ENCODE results near the gene AFF3. TPM values are rescaled to one million over a fixed set of nuclear protein-coding genes. Genes with fewer than 3 reads are reported as not detected.

The AFF3 gene
- total RNA-seq, 4 donors from 2014 or later = 2.1 to 7.3 (median 3.5) TPM

GRCh38 chr2:99609851-99610381 is 532.5 kb downstream of the AFF3 start:
- 72 to 74% methylated on average over 11 of the region's 11 CpGs for WGBS, 2 donors
- no peak overlapping the region for H3K4me3 ChIP-seq (ENCODE audit: low read depth, poor library complexity, severe bottlenecking)
- intact Hi-C loops (cut with DNase I; ENCODE audit: low total_unique reads) = no loop called here
- DNase-seq (ENCODE audit: low spot score in 2 of 2) = no peak
- TF ChIP-seq POLR2A (IDR thresholded peaks at IDR 0.05) = no peak
- TF ChIP-seq CTCF (IDR thresholded peaks at IDR 0.05) = no peak

DNA sequence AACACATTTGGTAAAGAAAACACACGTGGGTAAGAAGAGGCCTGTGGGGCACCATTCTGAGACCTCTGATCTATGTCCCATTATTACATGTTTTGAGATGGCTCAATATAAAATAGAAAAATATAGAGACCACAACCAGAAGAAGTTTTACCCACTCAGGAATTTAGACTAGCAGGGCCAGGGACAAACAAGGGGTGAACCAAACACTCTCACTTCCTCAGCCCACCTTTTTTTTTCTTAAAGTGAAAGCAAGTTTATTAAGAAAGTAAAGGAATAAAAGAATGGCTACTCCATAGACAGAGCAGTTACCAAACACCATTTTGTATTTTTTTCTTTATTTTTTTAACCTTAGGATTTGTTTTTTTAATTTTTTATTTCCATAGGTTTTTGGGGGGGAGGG is 533.5 kb downstream of the AFF3 start:
- WGBS, 2 donors = 0 to 30% methylated on average over 1 of the region's 1 CpG
- no peak for DNase-seq (ENCODE audit: low spot score in 2 of 2)
- TF ChIP-seq POLR2A (IDR thresholded peaks at IDR 0.05) (no peak), CTCF (IDR thresholded peaks at IDR 0.05) (no peak)
- intact Hi-C loops (cut with DNase I; ENCODE audit: low total_unique reads) = no loop called here
- H3K4me3 ChIP-seq (ENCODE audit: low read depth, poor library complexity, severe bottlenecking) = no peak overlapping the region

DNA sequence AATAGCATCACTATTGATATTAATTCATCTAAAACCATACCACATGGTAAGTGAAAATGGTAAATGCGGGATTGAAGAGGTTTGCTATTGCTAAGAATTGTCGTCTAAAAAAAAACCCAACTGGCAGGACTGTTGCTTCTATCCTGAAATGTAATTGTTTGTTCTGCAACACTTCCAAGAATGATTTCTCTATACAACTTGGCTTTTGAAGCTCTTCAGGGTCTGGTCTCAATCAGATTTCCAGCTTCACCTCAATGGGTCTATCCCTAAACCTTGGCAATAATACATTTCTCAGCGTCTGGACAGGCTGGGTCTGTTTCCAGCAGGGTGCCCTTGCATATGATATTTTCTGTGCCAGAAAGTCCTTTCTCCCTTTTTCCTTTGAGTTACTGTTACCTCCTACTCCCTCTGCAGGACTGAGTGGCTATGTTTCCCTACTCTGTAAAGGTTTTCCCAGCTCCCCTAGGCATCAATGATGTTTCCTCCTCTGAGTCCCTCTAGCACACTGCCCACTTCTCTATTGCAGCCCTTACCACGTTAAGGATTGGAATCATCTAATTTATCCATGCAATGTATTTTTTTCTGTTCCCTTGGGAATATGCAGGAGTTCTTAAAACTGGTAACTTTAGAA is 534.4 kb downstream of the AFF3 start:
- WGBS, 2 donors = 38 to 41% methylated on average over 4 of the region's 4 CpGs
- TF ChIP-seq CTCF (IDR thresholded peaks at IDR 0.05) = no peak
- no peak for TF ChIP-seq POLR2A (IDR thresholded peaks at IDR 0.05)
- intact Hi-C loops (cut with DNase I; ENCODE audit: low total_unique reads) = no loop called here
- no peak overlapping the region for H3K4me3 ChIP-seq (ENCODE audit: low read depth, poor library complexity, severe bottlenecking)
- no peak for DNase-seq (ENCODE audit: low spot score in 2 of 2)

- 56 to 67% methylated on average over 4 of the region's 4 CpGs for WGBS, 2 donors
These were observed 534.9 kb downstream of the AFF3 start for GRCh38 chr2:99607454-99607853.

GRCh38 chr2:99605036-99605435 is 537.4 kb downstream of the AFF3 start:
- 61 to 69% methylated on average over 7 of the region's 7 CpGs for WGBS, 2 donors
- H3K4me3 ChIP-seq (ENCODE audit: low read depth, poor library complexity, severe bottlenecking) = no peak overlapping the region
- intact Hi-C loops (cut with DNase I; ENCODE audit: low total_unique reads) = no loop called here
- TF ChIP-seq POLR2A (IDR thresholded peaks at IDR 0.05) (no peak), CTCF (IDR thresholded peaks at IDR 0.05) (no peak)
- no peak for DNase-seq (ENCODE audit: low spot score in 2 of 2)

More at GRCh38 chr2:99607454-99607853, 534.9 kb downstream of the AFF3 start:
- TF ChIP-seq CTCF (IDR thresholded peaks at IDR 0.05) (no peak), POLR2A (IDR thresholded peaks at IDR 0.05) (no peak)
- H3K4me3 ChIP-seq (ENCODE audit: low read depth, poor library complexity, severe bottlenecking) = no peak overlapping the region
- intact Hi-C loops (cut with DNase I; ENCODE audit: low total_unique reads) = no loop called here
- no peak for DNase-seq (ENCODE audit: low spot score in 2 of 2)

DNA sequence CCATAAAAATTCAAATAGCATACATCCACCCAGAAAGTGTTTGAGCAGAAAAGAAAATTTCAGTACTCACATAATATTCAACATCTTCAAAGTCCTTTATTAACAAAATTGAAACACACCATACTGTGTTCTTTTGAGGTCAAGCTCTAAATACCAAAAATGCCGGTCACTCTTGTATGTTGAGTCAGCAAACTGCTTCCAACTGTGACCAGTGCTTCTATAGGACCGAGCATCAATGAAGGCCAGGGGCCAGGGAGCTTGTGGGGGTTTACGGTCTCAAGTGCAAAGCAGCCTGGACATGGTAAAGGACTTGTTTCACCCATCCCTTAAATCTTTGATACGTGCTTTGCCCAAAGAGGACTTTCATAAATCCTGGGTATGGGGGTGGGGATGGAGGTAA is 539.9 kb downstream of the AFF3 start:
- H3K4me3 ChIP-seq (ENCODE audit: low read depth, poor library complexity, severe bottlenecking) = no peak overlapping the region
- no peak for TF ChIP-seq CTCF (IDR thresholded peaks at IDR 0.05)
- TF ChIP-seq POLR2A (IDR thresholded peaks at IDR 0.05) = no peak
- intact Hi-C loops (cut with DNase I; ENCODE audit: low total_unique reads) = no loop called here
- no peak for DNase-seq (ENCODE audit: low spot score in 2 of 2)
- WGBS, 2 donors = 81 to 92% methylated on average over 4 of the region's 4 CpGs

All from lower leg skin (tissue), 4 donors.